BLaER1 treated with 17β-estradiol and CSF1 and Interleukin-3, amounts not matched to agents 10 nM and 100 nM (cell line): ENCODE data around the gene SMIM35.

Experiments
- H3K27ac ChIP-seq, 11 experiments: shearing (Covaris generic); formaldehyde crosslinking; 2 replicates each; pipeline ENCODE4 v1.8.1; 2022
- H3K27me3 ChIP-seq, 11 experiments: shearing (Covaris generic); formaldehyde crosslinking; 2 replicates each; pipeline ENCODE4 v1.8.1; 2022
- H3K36me3 ChIP-seq, 11 experiments: shearing (Covaris generic); formaldehyde crosslinking; 2 replicates each; pipeline ENCODE4 v1.8.1; 2022
- H3K4me1 ChIP-seq, 10 experiments: shearing (Covaris generic); formaldehyde crosslinking; 2 replicates each; pipeline ENCODE4 v1.8.1; 2022
- H3K4me2 ChIP-seq, 11 experiments: shearing (Covaris generic); formaldehyde crosslinking; 2 replicates each; pipeline ENCODE4 v1.8.1; 2022
- H3K4me3 ChIP-seq, 10 experiments: shearing (Covaris generic); formaldehyde crosslinking; 2 replicates each; pipeline ENCODE4 v1.8.1; 2022
- H3K9ac ChIP-seq, 11 experiments: shearing (Covaris generic); formaldehyde crosslinking; 2 replicates each; pipeline ENCODE4 v1.8.1; 2022
- H3K9me3 ChIP-seq, 11 experiments: shearing (Covaris generic); formaldehyde crosslinking; replicated peaks in 1 of 11; 2 replicates each; pipeline ENCODE4 v1.8.1; 2022
- H4K20me1 ChIP-seq, 11 experiments: shearing (Covaris generic); formaldehyde crosslinking; 2 replicates each; pipeline ENCODE4 v1.8.1; 2022
- Cebpa-rat ChIP-seq, 11 experiments: shearing (Covaris generic); IDR thresholded peaks; 2 replicates each; pipeline ENCODE4 v1.8.1; 2022

The SMIM35 gene

GRCh38 chr11:118007040-118007439, 79.7 kb downstream of the SMIM35 start:
- H4K20me1 ChIP-seq = no peaks in the 10 kb centered on the region
- peak overlapping the region in 2 of 10 experiments; percentile 14 to 22; a peak in 1 of 20 replicates for H3K4me3 ChIP-seq
- TF ChIP-seq Cebpa-rat (IDR thresholded peaks at IDR 0.05) = no peak
- H3K9ac ChIP-seq = peak overlapping the region in 5 of 11 experiments; percentile 14 to 63 (median 24); a peak in 6 of 22 replicates
- H3K9me3 ChIP-seq = peaks cover 0 to 9% (median 4%) of the 10 kb centered on the region in 11 experiments; a peak in 9 of 22 replicates
- H3K4me1 ChIP-seq = peaks cover 72 to 100% (median 87%) of the 10 kb centered on the region in 10 experiments
- no peaks in the 10 kb centered on the region for H3K27me3 ChIP-seq
- peak overlapping the region in 8 of 11 experiments; percentile 7 to 100 (median 86); a peak in 13 of 22 replicates for H3K27ac ChIP-seq
- H3K4me2 ChIP-seq = peak overlapping the region; percentile 82 to 100 (median 92)
- H3K36me3 ChIP-seq = no peaks in the 10 kb centered on the region

GRCh38 chr11:118006153-118006534, 80.6 kb downstream of the SMIM35 start:
- H3K36me3 ChIP-seq = peaks cover 0 to 5% (median 0%) of the 10 kb centered on the region in 11 experiments; a peak in 2 of 22 replicates
- H3K4me1 ChIP-seq = peaks cover 69 to 100% (median 87%) of the 10 kb centered on the region in 10 experiments
- H3K9me3 ChIP-seq = peaks cover 0 to 9% (median 4%) of the 10 kb centered on the region in 11 experiments; a peak in 9 of 22 replicates
- peak overlapping the region in 8 of 11 experiments; percentile 85 to 100 (median 94); a peak in 14 of 22 replicates for H3K4me2 ChIP-seq
- H4K20me1 ChIP-seq = no peaks in the 10 kb centered on the region
- no peaks in the 10 kb centered on the region for H3K27me3 ChIP-seq
- H3K27ac ChIP-seq = peak overlapping the region in 5 of 11 experiments; percentile 82 to 100 (median 95); a peak in 6 of 22 replicates
- no peak overlapping the region for H3K9ac ChIP-seq
- no peak for TF ChIP-seq Cebpa-rat (IDR thresholded peaks at IDR 0.05)
- no peak overlapping the region for H3K4me3 ChIP-seq

GRCh38 chr11:118005224-118006152, 81.3 kb downstream of the SMIM35 start:
- Histone ChIP-seq H3K4me1 (peaks cover 62 to 100% (median 82%) of the 10 kb centered on the region in 10 experiments), H3K9me3 (peaks cover 0 to 9% (median 4%) of the 10 kb centered on the region in 11 experiments; a peak in 9 of 22 replicates), H3K9ac (0 out of 22 replicates have a peak overlapping the region, but pooled peaks of 1 of the 11 experiments have one; percentile 22), H4K20me1 (peaks cover 0 to 6% (median 0%) of the 10 kb centered on the region in 11 experiments; a peak in 2 of 22 replicates), H3K27ac (peak overlapping the region in 3 of 11 experiments; percentile 1 to 82 (median 8); a peak in 4 of 22 replicates), H3K27me3 (no peaks in the 10 kb centered on the region), H3K4me2 (peak overlapping the region in 5 of 11 experiments; percentile 95 to 100 (median 96); a peak in 8 of 22 replicates), H3K36me3 (peaks cover 0 to 11% (median 0%) of the 10 kb centered on the region in 11 experiments; a peak in 6 of 22 replicates), H3K4me3 (no peak overlapping the region)
- no peak for TF ChIP-seq Cebpa-rat (IDR thresholded peaks at IDR 0.05)

GRCh38 chr11:118004543-118005223, 82.1 kb downstream of the SMIM35 start:
- Histone ChIP-seq H3K27ac (peak overlapping the region in 6 of 11 experiments; percentile 3 to 91 (median 84); a peak in 6 of 22 replicates), H3K27me3 (no peaks in the 10 kb centered on the region), H3K9ac (no peak overlapping the region), H3K36me3 (peaks cover 0 to 19% (median 0%) of the 10 kb centered on the region in 11 experiments; a peak in 6 of 22 replicates), H4K20me1 (peaks cover 0 to 13% (median 0%) of the 10 kb centered on the region in 11 experiments; a peak in 2 of 22 replicates), H3K9me3 (peaks cover 0 to 9% (median 4%) of the 10 kb centered on the region in 11 experiments; a peak in 9 of 22 replicates), H3K4me2 (peak overlapping the region in 5 of 11 experiments; percentile 9 to 100 (median 96); a peak in 8 of 22 replicates), H3K4me3 (no peak overlapping the region), H3K4me1 (peaks cover 54 to 100% (median 74%) of the 10 kb centered on the region in 10 experiments)
- TF ChIP-seq Cebpa-rat (IDR thresholded peaks at IDR 0.05) = no peak

- peak overlapping the region in 6 of 11 experiments; percentile 52 to 74 (median 72); a peak in 10 of 22 replicates for H3K9ac ChIP-seq
- H3K4me3 ChIP-seq = peak overlapping the region in 4 of 10 experiments; percentile 7 to 46 (median 30); a peak in 4 of 20 replicates
- H3K27ac ChIP-seq = peak overlapping the region in 10 of 11 experiments; percentile 53 to 91 (median 78); a peak in 19 of 22 replicates
- TF ChIP-seq Cebpa-rat (IDR thresholded peaks at IDR 0.05) = no peak
- H3K4me2 ChIP-seq = peak overlapping the region; percentile 64 to 100 (median 86)
- H3K4me1 ChIP-seq = peaks cover 42 to 100% (median 62%) of the 10 kb centered on the region in 10 experiments
- peaks cover 0 to 26% (median 0%) of the 10 kb centered on the region in 11 experiments; a peak in 2 of 22 replicates for H4K20me1 ChIP-seq
- H3K27me3 ChIP-seq = no peaks in the 10 kb centered on the region
- H3K36me3 ChIP-seq = peaks cover 0 to 32% (median 0%) of the 10 kb centered on the region in 11 experiments; a peak in 6 of 22 replicates
- H3K9me3 ChIP-seq = peaks cover 0 to 9% (median 4%) of the 10 kb centered on the region in 11 experiments; a peak in 9 of 22 replicates
Observed at GRCh38 chr11:118003456-118003855, 83.3 kb downstream of the SMIM35 start.

- no peak for TF ChIP-seq Cebpa-rat (IDR thresholded peaks at IDR 0.05)
- H3K27me3 ChIP-seq = no peaks in the 10 kb centered on the region
- peak overlapping the region in 8 of 11 experiments; percentile 9 to 74 (median 68); a peak in 14 of 22 replicates for H3K9ac ChIP-seq
- H3K9me3 ChIP-seq = peaks cover 0 to 9% (median 4%) of the 10 kb centered on the region in 11 experiments; a peak in 9 of 22 replicates
- peaks cover 35 to 100% (median 55%) of the 10 kb centered on the region in 10 experiments for H3K4me1 ChIP-seq
- H4K20me1 ChIP-seq = peaks cover 0 to 32% (median 0%) of the 10 kb centered on the region in 11 experiments; a peak in 2 of 22 replicates
- peak overlapping the region in 4 of 10 experiments; percentile 7 to 46 (median 30); a peak in 6 of 20 replicates for H3K4me3 ChIP-seq
- H3K36me3 ChIP-seq = peaks cover 0 to 38% (median 0%) of the 10 kb centered on the region in 11 experiments; a peak in 6 of 22 replicates
- H3K4me2 ChIP-seq = peak overlapping the region; percentile 64 to 100 (median 86)
- peak overlapping the region in 10 of 11 experiments; percentile 53 to 91 (median 78); a peak in 20 of 22 replicates for H3K27ac ChIP-seq
Observed at GRCh38 chr11:118002541-118003423, 84.0 kb downstream of the SMIM35 start.

- Histone ChIP-seq H3K4me1 (peaks cover 28 to 100% (median 48%) of the 10 kb centered on the region in 10 experiments), H3K27ac (peak overlapping the region in 9 of 11 experiments; percentile 53 to 91 (median 82); a peak in 18 of 22 replicates), H3K27me3 (no peaks in the 10 kb centered on the region), H3K4me2 (peak overlapping the region; percentile 64 to 100 (median 86)), H3K9me3 (peaks cover 0 to 9% (median 4%) of the 10 kb centered on the region in 11 experiments; a peak in 9 of 22 replicates), H3K36me3 (peaks cover 0 to 45% (median 0%) of the 10 kb centered on the region in 11 experiments; a peak in 6 of 22 replicates), H4K20me1 (peaks cover 0 to 39% (median 0%) of the 10 kb centered on the region in 11 experiments; a peak in 2 of 22 replicates), H3K4me3 (no peak overlapping the region), H3K9ac (peak overlapping the region in 7 of 11 experiments; percentile 9 to 74 (median 71); a peak in 12 of 22 replicates)
- TF ChIP-seq Cebpa-rat (IDR thresholded peaks at IDR 0.05) = no peak
Observed at GRCh38 chr11:118002010-118002540, 84.7 kb downstream of the SMIM35 start.
